ENCODE data around the gene MARK4.
"Not testable (repeated sequence)": the region's sequence is repeated elsewhere in the genome, so short reads cannot be mapped to it uniquely, and the experiment has no call there.

MARK4 gene

DNA sequence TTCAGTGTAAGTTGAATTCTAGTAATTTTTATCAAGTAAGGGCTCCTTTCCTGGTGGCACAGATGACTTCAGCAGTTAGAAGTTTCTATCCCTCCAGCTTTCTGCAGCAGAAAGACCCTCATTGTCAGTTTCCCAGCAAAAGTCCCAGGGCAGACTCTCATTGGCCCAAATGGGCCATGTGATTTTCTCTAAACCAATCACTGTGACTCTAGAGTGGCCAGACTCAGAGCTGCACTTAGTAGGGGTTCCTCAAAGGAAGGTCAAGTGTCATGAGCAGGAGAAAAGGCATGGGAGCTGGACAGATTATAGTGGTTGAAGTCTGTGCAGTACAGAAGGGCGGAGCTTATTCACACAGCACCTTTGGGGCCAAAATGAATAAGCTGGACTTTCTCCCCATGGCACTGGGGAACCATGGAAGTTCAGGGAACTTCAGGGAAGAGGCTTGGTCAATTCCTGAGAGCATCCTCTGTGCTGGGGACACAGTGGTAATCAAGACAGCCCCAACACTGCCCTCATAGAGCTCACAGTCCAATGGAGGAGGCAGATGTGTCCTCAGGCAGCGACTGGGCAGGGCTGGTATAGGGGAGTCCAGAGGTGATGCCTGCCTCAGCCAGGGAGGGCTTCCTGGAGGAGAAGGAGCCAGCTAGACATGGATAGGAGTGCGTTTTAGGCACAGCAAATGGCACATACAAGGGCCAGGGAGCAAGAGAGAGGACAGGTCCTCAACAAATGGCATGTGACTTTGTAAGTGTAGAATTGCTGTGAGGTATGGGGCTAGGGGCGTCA is 53.3 kb downstream of the MARK4 start:
- DNase-seq = no peak

GRCh38 chr19:45305007-45305406 is 53.9 kb downstream of the MARK4 start:
- DNase-seq = no peak

DNA sequence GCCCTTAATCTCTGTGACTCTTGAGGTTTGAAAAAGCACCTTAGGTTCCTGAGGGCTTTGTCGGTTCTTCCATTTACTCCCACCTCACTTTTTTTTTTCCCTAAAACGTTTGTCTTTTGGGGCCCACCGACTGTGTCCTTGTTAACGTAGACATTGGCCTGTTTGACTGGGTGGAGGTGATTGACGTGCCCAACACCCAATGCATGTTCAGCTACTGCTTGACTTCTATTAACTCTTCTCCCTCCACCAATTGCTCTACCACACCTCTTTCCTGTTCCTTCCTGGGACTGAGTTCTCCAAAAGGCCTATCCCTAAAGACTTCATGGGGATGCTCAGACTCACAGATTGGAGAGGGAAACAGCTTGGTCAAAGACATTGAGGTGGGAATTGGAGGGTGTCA is 54.4 kb downstream of the MARK4 start:
- no peak for DNase-seq

DNA sequence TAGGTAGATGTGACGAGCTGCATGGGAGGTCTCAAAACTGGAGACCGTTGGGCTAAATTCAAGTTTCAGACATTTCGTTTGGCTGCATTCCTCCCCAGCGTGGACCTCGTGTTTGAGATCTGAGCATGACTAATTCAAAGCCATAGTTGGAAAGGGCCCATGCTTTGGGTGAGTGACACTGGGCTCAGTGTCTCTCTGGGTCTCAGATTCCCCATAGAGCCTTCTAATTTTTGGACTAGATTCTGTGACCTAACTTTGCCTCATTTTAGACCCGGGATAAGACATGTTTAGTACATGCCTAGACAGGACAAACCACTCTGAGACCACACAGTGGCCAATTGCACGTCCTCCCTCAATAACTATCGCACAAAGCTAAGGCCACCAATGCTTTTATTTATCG is 55.0 kb downstream of the MARK4 start:
- DNase-seq = no peak

DNA sequence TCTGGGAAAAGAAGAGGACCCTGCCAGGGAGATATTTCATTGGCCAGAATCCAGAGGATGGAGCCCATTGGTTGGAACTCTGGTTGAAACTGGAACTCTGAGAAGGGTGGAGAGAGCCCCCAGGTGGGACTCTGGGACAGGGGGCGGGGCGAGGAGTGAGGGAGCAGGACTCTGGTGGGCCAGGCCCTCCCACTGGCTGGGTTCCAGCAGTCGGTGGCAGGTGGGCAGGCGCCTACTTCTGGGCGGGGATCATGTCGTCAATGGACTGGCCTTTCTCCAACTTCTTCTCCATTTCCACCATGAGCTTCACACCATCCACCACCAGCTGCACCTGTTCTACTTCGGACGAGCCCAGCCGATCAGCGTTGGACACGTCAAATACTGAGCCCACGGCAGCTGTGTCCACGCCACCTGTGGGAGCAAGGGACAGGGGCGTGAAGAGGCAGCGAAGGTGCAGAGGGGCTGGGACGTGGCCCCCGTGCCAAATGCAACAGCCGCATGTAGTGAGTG is 55.5 kb downstream of the MARK4 start:
- peak in 2 of 56 donors; percentile 10 to 16 for DNase-seq

GRCh38 chr19:45307361-45307760 is 56.3 kb downstream of the MARK4 start:
- no peak for DNase-seq

- DNase-seq = not testable (repeated sequence)
These were observed 58.3 kb downstream of the MARK4 start for GRCh38 chr19:45309322-45309721.

GRCh38 chr19:45311621-45312020 is 60.5 kb downstream of the MARK4 start:
- DNase-seq = no peak

DNA sequence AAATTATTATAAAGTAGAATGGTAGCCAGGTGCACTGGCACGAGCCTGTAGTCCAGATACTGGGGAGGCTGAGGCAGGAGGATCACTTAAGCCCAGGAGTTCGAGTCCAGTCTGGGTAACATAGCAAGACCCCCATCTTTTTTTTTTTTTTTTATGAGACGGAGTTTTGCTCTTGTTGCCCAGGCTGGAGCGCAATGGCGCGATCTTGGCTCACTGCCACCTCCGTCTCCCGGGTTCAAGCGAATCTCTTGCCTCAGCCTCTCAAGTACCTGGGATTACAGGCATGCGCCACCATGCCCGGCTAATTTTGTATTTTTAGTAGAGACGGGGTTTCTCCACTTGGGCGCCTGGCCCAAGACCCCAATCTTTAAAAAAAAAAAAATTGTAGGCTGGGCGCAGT is 61.2 kb downstream of the MARK4 start:
- DNase-seq = not testable (repeated sequence)

GRCh38 chr19:45314708-45315245 is 63.7 kb downstream of the MARK4 start:
- DNase-seq = no peak

DNA sequence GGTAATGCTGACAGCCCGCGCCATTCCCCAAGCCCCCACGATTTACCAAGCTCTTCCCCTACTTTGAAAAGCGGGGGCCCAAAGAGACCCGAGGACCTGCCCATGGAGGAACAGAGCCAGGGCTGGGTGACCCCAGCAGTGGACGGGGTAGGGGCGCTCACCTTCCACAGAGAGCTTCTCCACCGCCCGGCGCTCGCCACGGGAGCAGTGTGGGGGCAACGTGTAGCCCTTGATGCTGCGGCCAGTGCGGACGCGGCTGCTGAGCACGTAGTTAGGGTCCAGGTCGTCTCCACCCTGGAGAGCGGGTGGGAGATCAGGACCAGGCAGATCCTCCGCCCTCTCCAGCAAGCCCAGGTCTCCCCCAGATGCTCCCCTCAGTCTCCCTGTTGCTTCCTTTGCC is 64.2 kb downstream of the MARK4 start:
- no peak for DNase-seq

DNA sequence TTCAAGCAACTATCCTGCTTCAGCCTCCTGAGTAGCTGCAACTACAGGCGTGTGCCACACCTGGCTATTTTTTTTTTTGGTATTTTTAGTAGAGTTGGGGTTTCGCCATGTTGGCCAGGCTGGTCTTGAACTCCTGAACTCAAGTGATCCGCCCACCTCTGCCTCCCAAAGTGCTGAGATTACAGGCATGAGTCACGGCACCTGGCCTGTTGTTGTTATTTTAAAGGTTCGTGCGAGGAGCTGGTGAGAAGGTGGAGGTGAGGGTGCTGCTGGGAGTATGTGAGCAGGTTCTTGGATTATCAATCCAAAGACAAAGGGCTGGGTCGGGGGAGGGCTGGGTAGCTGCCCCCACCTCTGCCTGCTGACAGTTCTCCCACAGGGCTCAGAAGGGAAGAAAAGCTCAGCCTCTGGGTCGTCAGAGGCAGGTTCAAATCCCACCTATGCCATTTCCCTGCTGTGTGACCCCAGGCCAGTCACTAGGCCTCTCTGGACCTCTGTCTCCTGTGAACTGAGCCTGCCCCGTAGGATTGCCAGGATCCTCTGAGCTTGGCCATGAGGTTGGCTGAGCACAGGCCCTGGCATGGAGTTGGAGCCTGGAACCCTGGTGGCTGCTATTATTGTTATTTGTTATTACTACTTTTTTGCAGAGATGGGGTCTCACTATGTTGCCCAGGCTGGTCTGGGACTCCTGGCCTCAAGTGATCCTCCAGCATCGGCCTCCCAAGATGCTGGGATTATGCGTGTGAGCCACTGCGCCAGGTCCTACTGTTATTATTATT is 70.1 kb downstream of the MARK4 start:
- no peak for DNase-seq

GRCh38 chr19:45321848-45322247 is 70.8 kb downstream of the MARK4 start:
- no peak for DNase-seq

GRCh38 chr19:45322311-45322710 is 71.2 kb downstream of the MARK4 start:
- DNase-seq = no peak

- DNase-seq = no peak
These were observed 71.7 kb downstream of the MARK4 start, which contains the start of gene CKM for GRCh38 chr19:45322744-45323281. CKM (minus strand) TSS chr19:45322875; CDS start chr19:45319713, 3,162 bp downstream.

DNA sequence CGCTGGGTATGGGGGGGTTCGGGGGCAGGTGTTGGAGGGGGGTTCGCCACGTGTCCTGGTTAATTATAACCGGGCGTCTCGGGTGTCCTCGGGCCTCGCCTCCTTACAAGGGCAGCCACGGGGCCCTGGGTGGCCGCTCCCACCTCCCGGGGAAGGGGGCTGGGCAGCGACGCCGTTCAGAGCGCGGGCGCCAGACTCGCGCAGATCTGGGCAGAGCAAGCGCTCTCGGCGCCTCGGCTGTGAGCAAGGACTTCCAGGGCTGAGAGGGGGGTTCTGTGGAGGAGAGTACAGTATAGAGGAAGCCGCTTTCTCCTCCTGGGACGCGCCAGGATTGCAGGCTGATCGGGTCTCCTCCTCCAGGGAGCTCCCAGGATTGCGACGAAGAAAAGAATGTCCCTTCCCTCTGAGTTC is 72.6 kb downstream of the MARK4 start:
- DNase-seq = peak in 4 of 56 donors; percentile 2 to 27 (median 14)

- DNase-seq = no peak
These were observed 73.4 kb downstream of the MARK4 start for GRCh38 chr19:45324349-45324907.

DNA sequence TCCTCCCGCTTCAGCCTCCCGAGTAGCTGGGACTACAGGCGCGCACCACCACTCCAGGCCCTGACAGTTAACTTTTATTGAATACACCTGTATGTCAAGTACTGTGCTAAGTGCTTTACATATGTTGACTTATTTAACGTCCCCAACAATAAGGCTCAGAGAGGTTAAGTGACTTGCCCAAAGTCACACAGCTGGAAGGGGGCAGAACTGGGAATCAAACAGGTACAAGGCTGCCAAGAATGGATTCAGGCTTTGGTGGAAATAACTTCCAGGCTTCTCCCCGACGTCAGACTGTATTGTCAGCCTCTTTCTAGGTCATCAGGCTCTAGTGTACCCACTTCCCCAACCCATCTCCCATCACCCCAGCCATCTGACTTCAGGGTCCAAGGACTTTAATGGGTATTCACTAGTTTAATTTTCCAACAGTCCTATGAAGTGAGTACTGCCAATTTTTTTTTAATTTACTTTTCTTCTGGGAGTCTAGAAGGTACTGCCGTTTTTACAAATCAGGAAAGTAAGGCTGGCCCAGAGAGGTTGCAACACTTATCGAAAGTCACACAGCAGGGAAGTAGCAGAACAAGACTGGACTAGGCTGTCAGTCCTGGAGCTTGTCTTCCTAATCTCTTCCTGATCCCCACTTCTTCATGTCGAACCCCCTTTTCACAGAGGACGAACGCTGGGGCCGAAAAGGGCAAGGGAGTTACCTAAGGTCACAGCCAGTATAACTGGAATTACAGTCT is 76.5 kb downstream of the MARK4 start:
- no peak for DNase-seq

DNA sequence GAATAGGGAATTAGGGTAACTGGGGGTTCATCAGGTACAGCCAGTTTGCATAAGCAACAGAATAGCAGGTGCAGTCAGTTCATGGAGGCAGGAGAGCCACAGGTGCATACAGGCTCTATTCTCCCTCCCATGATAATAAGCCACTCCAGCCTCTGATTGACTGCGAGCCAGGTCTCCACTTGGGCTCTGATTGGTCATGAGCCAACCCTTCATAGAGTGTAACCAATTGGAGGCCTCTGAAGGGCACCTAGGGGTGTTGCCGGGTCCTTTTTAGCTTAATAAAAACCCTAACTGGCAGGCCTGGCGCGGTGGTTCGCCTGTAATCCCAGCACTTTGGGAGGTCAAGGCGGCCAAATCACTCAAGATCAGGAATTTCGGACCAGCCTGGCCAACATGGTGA is 80.3 kb downstream of the MARK4 start:
- no peak for DNase-seq

- no peak for DNase-seq
These were observed 82.7 kb downstream of the MARK4 start for GRCh38 chr19:45333609-45334303.

All from amygdala (tissue), 56 donors.